Common myeloid progenitor, CD34-positive (primary cell): ENCODE data around the gene PSMC5. TPM values are rescaled to one million over a fixed set of nuclear protein-coding genes. Genes with fewer than 3 reads are reported as not detected.

Experiments used
- CTCF ChIA-PET: fragments of 350-600 bp; sonication (Branson Sonifier 250); formaldehyde crosslinking; loops from one replicate; lab custom pipeline; 2021; ENCODE audit warnings: antibody characterized with exemption; lab: Charles Lee
- POLR2A ChIA-PET: fragments of 350-600 bp; sonication (Branson Sonifier 250); formaldehyde crosslinking; loops from one replicate; lab custom pipeline; 2021; ENCODE audit warnings: antibody characterized with exemption; lab: Charles Lee
- DNase-seq, 3 donors: peaks; one replicate each; pipeline versions ENCODE4 v3.0.0 to v3.0.0-alpha.2; 2013
- H3K27ac ChIP-seq, 2 experiments: 1 replicate in 1 of 2; 2 replicates in 1 of 2; pipeline ENCODE4 v1.7.0; 2013; ENCODE audit warnings: inconsistent platforms in 2 of 2, low read length in 2 of 2, mild to moderate bottlenecking in 2 of 2, low read depth in 1 of 2, moderate library complexity in 1 of 2; ENCODE audit not compliant: severe bottlenecking in 2 of 2, insufficient read depth in 1 of 2, poor library complexity in 1 of 2
- H3K27me3 ChIP-seq, 5 experiments: replicated peaks in 2 of 5; 1 replicate in 3 of 5; 2 replicates in 2 of 5; pipeline versions ENCODE4 v1.6.1 to v1.7.0; 2013; ENCODE audit warnings: low read length in 4 of 5, mild to moderate bottlenecking in 2 of 5, moderate library complexity in 2 of 5, inconsistent platforms in 1 of 5; ENCODE audit not compliant: insufficient read depth in 5 of 5, control insufficient read depth in 4 of 5
- H3K36me3 ChIP-seq, 4 experiments: 1 replicate in 2 of 4; 2 replicates in 2 of 4; pipeline versions ENCODE4 v1.6.1 to v1.7.0; 2013; ENCODE audit warnings: low read length in 3 of 4, control low read depth in 1 of 4, mild to moderate bottlenecking in 1 of 4; ENCODE audit not compliant: control insufficient read depth in 4 of 4, insufficient read depth in 4 of 4
- H3K4me1 ChIP-seq, 4 experiments: 1 replicate in 3 of 4; 2 replicates in 1 of 4; pipeline versions ENCODE4 v1.6.1 to v1.7.1; 2013; ENCODE audit warnings: low read length in 3 of 4, mild to moderate bottlenecking in 3 of 4, control low read depth in 1 of 4, inconsistent platforms in 1 of 4, moderate library complexity in 1 of 4; ENCODE audit not compliant: control insufficient read depth in 4 of 4, insufficient read depth in 4 of 4; ENCODE audit errors: control extremely low read depth in 1 of 4
- H3K4me3 ChIP-seq, 7 experiments: 1 replicate in 4 of 7; 2 replicates in 3 of 7; pipeline versions ENCODE4 v1.5.1 to v1.7.0; 2013; ENCODE audit warnings: mild to moderate bottlenecking in 7 of 7, low read length in 6 of 7, moderate library complexity in 6 of 7, inconsistent platforms in 2 of 7, low read depth in 2 of 7, control low read depth in 1 of 7; ENCODE audit not compliant: insufficient read depth in 4 of 7, control insufficient read depth in 1 of 7; ENCODE audit errors: extremely low read depth in 1 of 7
- H3K9me3 ChIP-seq, 5 experiments: 1 replicate in 4 of 5; 2 replicates in 1 of 5; pipeline versions ENCODE4 v1.6.1 to v1.7.1; 2013; ENCODE audit warnings: low read length in 4 of 5, mild to moderate bottlenecking in 2 of 5, inconsistent platforms in 1 of 5, low read depth in 1 of 5, moderate library complexity in 1 of 5; ENCODE audit not compliant: control insufficient read depth in 4 of 5, insufficient read depth in 2 of 5; ENCODE audit errors: control extremely low read depth in 1 of 5
- WGBS: methylation state at CpG from one replicate; pipeline ENCODE4 v1.1.5; 2013; ENCODE audit not compliant: insufficient coverage; 5-methylcytosine and 5-hydroxymethylcytosine counted together
- polyA plus RNA-seq: library from polyadenylated mRNA; unstranded; fragments of 120-200 nt; gene quantifications from one replicate; pipeline ENCODE4 v1.2.1, GENCODE V29; 2013

Gene PSMC5
- 120 TPM for polyA plus RNA-seq

GRCh38 chr17:63827002-63827800, at the start of gene PSMC5, which contains the start of gene FTSJ3:
Gene PSMC5 (plus strand): TSS chr17:63827431. CDS start chr17:63827491, 60 bp downstream.
Gene FTSJ3 (minus strand): TSS chr17:63827663. CDS start chr17:63826902, 761 bp downstream.
- Histone ChIP-seq H3K4me1 (peaks cover 13 to 38% (median 28%) of the 10 kb centered on the region in 4 experiments), H3K4me3 (peak within 1 kb of the TSS; percentile 91 to 99 (median 96)), H3K27me3 (no peaks in the 10 kb centered on the region), H3K27ac (peak within 1 kb of the TSS; percentile 93 to 98), H3K9me3 (no peaks in the 10 kb centered on the region), H3K36me3 (peaks cover 6 to 73% (median 55%) of the 10 kb centered on the region in 4 experiments)
- ChIA-PET CTCF (interaction anchor here (1.0 to 6.1 kb wide), 5 partner anchors 11 to 126 kb away, joined by 3 to 51 read pairs (median 3); no protein-coding TSS in a partner anchor), POLR2A (interaction anchor here (1.0 kb wide), 1 partner anchor 17 kb away, joined by 3 read pairs; no protein-coding TSS in a partner anchor)
- peak; percentile 96 to 98 (median 97) for DNase-seq
- 0% methylated on average over 51 of the region's 58 CpGs for WGBS

GRCh38 chr17:63780507-63780906, 46.7 kb upstream of the PSMC5 start:
- Histone ChIP-seq H3K4me1 (peaks cover 4 to 9% (median 8%) of the 10 kb centered on the region in 4 experiments), H3K36me3 (peaks cover 18 to 38% (median 21%) of the 10 kb centered on the region in 4 experiments), H3K9me3 (no peaks in the 10 kb centered on the region), H3K27ac (peak overlapping the region in 1 of 2 experiments; percentile 16), H3K27me3 (no peaks in the 10 kb centered on the region), H3K4me3 (no peak overlapping the region)
- POLR2A ChIA-PET: no interaction called here
- CTCF ChIA-PET: interaction anchor here (1.1 to 1.7 kb wide), 3 partner anchors 15 to 36 kb away, joined by 4 read pairs; no protein-coding TSS in a partner anchor
- no peak for DNase-seq
- WGBS: no CpG with 5 or more reads among the region's 1 CpG

GRCh38 chr17:63780928-63781327, 46.3 kb upstream of the PSMC5 start:
- POLR2A ChIA-PET: no interaction called here
- 96% methylated on average over 4 of the region's 4 CpGs for whole genome bisulfite sequencing
- Histone ChIP-seq H3K27me3 (no peaks in the 10 kb centered on the region), H3K9me3 (no peaks in the 10 kb centered on the region), H3K4me1 (peaks cover under 1 to 5% (median 4%) of the 10 kb centered on the region in 4 experiments), H3K36me3 (peaks cover 18 to 38% (median 23%) of the 10 kb centered on the region in 4 experiments), H3K27ac (peak overlapping the region in 1 of 2 experiments; percentile 16), H3K4me3 (no peak overlapping the region)
- CTCF ChIA-PET: interaction anchor here (1.1 to 1.7 kb wide), 3 partner anchors 15 to 36 kb away, joined by 4 read pairs; no protein-coding TSS in a partner anchor
- no peak for DNase-seq

- Histone ChIP-seq H3K27me3 (no peaks in the 10 kb centered on the region), H3K4me3 (no peak overlapping the region), H3K9me3 (no peaks in the 10 kb centered on the region), H3K4me1 (no peaks in the 10 kb centered on the region), H3K36me3 (peaks cover 12 to 44% (median 31%) of the 10 kb centered on the region in 4 experiments), H3K27ac (no peak overlapping the region)
- 100% methylated on average over 1 of the region's 6 CpGs for WGBS
- ChIA-PET POLR2A (interaction anchor here (1.0 kb wide), 1 partner anchor 59 kb away, joined by 3 read pairs; the partner anchor contains the start of gene SMARCD2), CTCF (interaction anchor here (1.0 to 2.5 kb wide), 6 partner anchors 9 to 85 kb away, joined by 3 to 13 read pairs (median 4); partner anchors contain the start of genes CCDC47 and DDX42)
- DNase-seq: no peak
These were observed 43.7 kb upstream of the PSMC5 start for GRCh38 chr17:63783522-63783921.

- POLR2A ChIA-PET: interaction anchor here (0.7 kb wide), 1 partner anchor 10 kb away, joined by 3 read pairs; no protein-coding TSS in a partner anchor
- H3K27ac ChIP-seq: no peak overlapping the region
- H3K4me3 ChIP-seq: no peak overlapping the region
These were observed 41.7 kb upstream of the PSMC5 start for GRCh38 chr17:63785556-63785955.

GRCh38 chr17:63786117-63786516, 41.1 kb upstream of the PSMC5 start:
- WGBS: 89% methylated on average over 1 of the region's 1 CpG
- H3K4me1 ChIP-seq: no peaks in the 10 kb centered on the region
- POLR2A ChIA-PET: interaction anchor here (0.6 to 0.7 kb wide), 2 partner anchors 11 to 46 kb away, joined by 3 read pairs; no protein-coding TSS in a partner anchor

More at GRCh38 chr17:63785556-63785955, 41.7 kb upstream of the PSMC5 start:
- CTCF ChIA-PET: interaction anchor here (0.9 to 1.6 kb wide), 3 partner anchors 14 to 35 kb away, joined by 3 to 4 read pairs (median 4); no protein-coding TSS in a partner anchor
- H3K9me3 ChIP-seq: no peaks in the 10 kb centered on the region
- no peaks in the 10 kb centered on the region for H3K27me3 ChIP-seq
- H3K4me1 ChIP-seq: no peaks in the 10 kb centered on the region
- H3K36me3 ChIP-seq: peaks cover 10 to 48% (median 37%) of the 10 kb centered on the region in 4 experiments
- no peak for DNase-seq
- WGBS: no CpG with 5 or more reads among the region's 1 CpG

More at GRCh38 chr17:63786117-63786516, 41.1 kb upstream of the PSMC5 start:
- DNase-seq: no peak
- Histone ChIP-seq H3K27me3 (no peaks in the 10 kb centered on the region), H3K36me3 (peaks cover 13 to 53% (median 39%) of the 10 kb centered on the region in 4 experiments), H3K4me3 (no peak overlapping the region), H3K27ac (peak overlapping the region in 1 of 2 experiments; percentile 25), H3K9me3 (no peaks in the 10 kb centered on the region)
- CTCF ChIA-PET: interaction anchor here (1.3 to 2.1 kb wide), 4 partner anchors 10 to 34 kb away, joined by 4 to 8 read pairs (median 4); no protein-coding TSS in a partner anchor
